Prostate gland (tissue), 2 donors: ENCODE data around the gene CCDC92.

ENCODE experiments used
- POLR2AphosphoS5 ChIP-seq: sonication (generic); formaldehyde crosslinking; IDR thresholded peaks from one replicate; pipeline ENCODE4 v1.6.1; 2017; ENCODE audit warnings: antibody characterized with exemption
- TF ChIP-seq, protein P1 (sequence below), 4 experiments: fragments of 200-600 bp in 2 of 4; fragments of 450-650 bp in 2 of 4; sonication (generic) in 2 of 4; IDR thresholded peaks; 1 replicate in 3 of 4; 2 replicates in 1 of 4; pipeline ENCODE4 v1.5.1; 2016 to 2019; ENCODE audit warnings: antibody characterized with exemption in 4 of 4, mild to moderate bottlenecking in 2 of 4, moderate library complexity in 2 of 4

- no peak for TF ChIP-seq POLR2AphosphoS5
- TF ChIP-seq, protein P1, sequence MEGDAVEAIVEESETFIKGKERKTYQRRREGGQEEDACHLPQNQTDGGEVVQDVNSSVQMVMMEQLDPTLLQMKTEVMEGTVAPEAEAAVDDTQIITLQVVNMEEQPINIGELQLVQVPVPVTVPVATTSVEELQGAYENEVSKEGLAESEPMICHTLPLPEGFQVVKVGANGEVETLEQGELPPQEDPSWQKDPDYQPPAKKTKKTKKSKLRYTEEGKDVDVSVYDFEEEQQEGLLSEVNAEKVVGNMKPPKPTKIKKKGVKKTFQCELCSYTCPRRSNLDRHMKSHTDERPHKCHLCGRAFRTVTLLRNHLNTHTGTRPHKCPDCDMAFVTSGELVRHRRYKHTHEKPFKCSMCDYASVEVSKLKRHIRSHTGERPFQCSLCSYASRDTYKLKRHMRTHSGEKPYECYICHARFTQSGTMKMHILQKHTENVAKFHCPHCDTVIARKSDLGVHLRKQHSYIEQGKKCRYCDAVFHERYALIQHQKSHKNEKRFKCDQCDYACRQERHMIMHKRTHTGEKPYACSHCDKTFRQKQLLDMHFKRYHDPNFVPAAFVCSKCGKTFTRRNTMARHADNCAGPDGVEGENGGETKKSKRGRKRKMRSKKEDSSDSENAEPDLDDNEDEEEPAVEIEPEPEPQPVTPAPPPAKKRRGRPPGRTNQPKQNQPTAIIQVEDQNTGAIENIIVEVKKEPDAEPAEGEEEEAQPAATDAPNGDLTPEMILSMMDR (IDR thresholded peaks at IDR 0.05), result no peak
Measured at GRCh38 chr12:123908884-123909725, 63.5 kb downstream of the CCDC92 start.
